IPS DF 6.9 (cell line): ENCODE data around the gene MCC.

Source experiments
- DNase-seq: peaks from one replicate; pipeline ENCODE4 v3.0.0-alpha.2; 2013; ENCODE audit warnings: low read depth, low spot score
- H3K27ac ChIP-seq: one replicate; pipeline ENCODE4 v1.5.1; 2013; ENCODE audit warnings: low read length, control low read depth
- H3K27me3 ChIP-seq: 2 replicates; pipeline ENCODE4 v1.6.1; 2013; ENCODE audit warnings: mild to moderate bottlenecking, low read length; ENCODE audit not compliant: control insufficient read depth, insufficient read depth
- H3K36me3 ChIP-seq: 2 replicates; pipeline ENCODE4 v1.6.1; 2013; ENCODE audit warnings: low read length; ENCODE audit not compliant: control insufficient read depth, insufficient read depth
- H3K4me1 ChIP-seq: 2 replicates; pipeline ENCODE4 v1.6.1; 2013; ENCODE audit warnings: low read length; ENCODE audit not compliant: control insufficient read depth, insufficient read depth
- H3K4me3 ChIP-seq: 2 replicates; pipeline ENCODE4 v1.5.1; 2013; ENCODE audit warnings: mild to moderate bottlenecking, low read length
- H3K9me3 ChIP-seq: 2 replicates; pipeline ENCODE4 v1.6.1; 2013; ENCODE audit warnings: low read length, inconsistent platforms; ENCODE audit not compliant: control insufficient read depth, insufficient read depth
- WGBS: extraction: QIAGEN DNeasy Blood & Tissue Kit; methylation state at CpG from one replicate; pipeline ENCODE4 v1.1.7; 2013; ENCODE audit warnings: mixed read lengths, missing lambda C conversion rate; ENCODE audit not compliant: insufficient read length, insufficient coverage; 5-methylcytosine and 5-hydroxymethylcytosine counted together

MCC gene

DNA sequence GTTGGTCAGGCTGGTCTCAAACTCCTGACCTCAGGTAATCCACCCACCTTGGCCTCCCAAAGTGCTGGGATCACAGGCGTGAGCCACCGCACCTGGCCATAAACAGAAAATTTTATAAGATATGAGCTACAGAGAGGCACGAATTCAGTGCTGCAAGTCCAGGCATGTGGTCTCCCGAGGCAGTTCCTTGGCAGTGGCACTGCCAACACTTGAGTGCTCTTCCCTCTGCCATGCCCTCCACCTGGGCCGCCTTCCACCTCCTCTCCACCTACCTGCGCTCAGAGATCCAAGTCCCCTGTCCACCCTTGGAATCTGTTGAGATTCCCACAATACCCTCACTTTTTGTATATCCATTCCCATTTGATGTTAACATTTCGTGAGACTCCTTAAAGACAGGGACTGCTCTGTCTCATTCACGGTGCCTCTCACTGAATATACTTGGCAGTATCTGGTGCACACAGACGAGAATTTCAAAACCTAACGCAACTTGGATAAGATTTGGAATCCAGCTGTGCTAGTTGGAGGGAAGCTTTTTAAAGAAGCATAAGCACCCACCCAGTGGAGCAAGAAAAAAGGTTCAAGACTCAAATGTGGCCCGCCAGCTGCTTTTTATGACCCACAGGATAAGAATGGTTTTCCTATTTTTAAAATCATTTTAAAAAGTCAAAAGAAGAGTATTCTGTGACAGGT lies 443.3 kb downstream of the MCC start:
- Histone ChIP-seq H3K9me3 (no peaks in the 10 kb centered on the region), H3K4me1 (no peaks in the 10 kb centered on the region), H3K27me3 (no peaks in the 10 kb centered on the region), H3K27ac (no peak overlapping the region), H3K4me3 (no peak overlapping the region), H3K36me3 (no peaks in the 10 kb centered on the region; the same call in 1 of the 2 replicates)
- DNase-seq: no peak
- no CpG with 5 or more reads among the region's 11 CpGs for whole genome bisulfite sequencing

DNA sequence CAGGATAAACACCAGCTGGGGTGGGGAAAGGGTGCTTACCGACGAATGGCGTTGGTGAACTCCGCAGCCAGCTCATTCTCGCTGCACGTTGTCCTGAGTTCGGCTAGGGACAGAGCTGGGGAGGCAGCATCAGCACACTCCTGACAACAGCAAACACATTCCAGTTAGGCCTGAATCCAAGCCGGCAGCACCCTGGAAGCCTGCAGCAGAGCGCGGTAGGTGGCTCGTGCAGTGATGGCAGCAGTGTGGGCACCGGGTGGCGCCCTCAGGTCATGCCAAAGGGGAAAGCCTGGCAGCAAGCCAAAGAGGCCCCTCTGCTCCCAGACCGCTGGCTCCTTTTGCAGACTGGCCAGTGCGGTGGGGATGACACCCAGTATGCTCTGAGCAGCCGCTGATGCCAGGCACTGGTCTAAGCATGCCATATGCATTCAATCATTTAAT lies 444.7 kb downstream of the MCC start:
- H3K4me3 ChIP-seq: no peak overlapping the region
- no peaks in the 10 kb centered on the region for H3K27me3 ChIP-seq
- no peaks in the 10 kb centered on the region for H3K4me1 ChIP-seq
- no CpG with 5 or more reads among the region's 16 CpGs for WGBS
- no peak overlapping the region for H3K27ac ChIP-seq
- H3K9me3 ChIP-seq: no peaks in the 10 kb centered on the region
- DNase-seq: no peak
- H3K36me3 ChIP-seq: no peaks in the 10 kb centered on the region

DNA sequence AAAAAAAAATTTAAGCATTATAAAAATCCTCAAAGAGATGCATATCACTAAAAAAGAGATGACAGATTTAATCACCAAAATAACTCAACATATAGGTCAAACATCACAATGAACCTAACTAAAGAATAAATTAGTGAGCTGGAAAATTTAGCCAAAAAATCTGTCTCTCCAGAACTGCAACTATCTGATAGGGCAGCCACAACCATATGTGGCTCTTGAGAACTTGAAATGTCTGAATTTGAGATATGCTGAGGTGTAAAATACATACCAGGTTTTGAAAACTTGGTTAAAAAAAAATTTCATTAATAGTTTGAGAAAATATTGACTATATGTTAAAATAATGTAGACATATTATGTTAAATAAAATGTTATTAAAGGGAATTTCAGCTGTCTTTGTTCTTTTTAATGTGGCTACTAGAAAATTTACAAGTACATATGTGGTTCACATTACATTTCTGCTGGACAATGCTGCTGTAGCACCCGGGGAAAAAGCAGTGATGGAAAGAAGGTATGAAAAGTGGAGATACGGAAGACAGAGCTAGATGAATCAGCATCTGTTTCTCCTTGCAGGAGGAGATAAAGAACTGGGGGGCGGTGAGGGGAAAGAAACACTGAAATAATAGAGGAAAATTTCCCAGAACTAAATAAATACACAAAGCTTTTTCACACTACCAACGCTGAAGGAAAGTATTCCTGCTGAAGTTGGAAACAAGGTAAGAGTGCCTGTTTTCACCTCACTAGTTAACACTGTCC lies 445.6 kb downstream of the MCC start:
- no CpG with 5 or more reads among the region's 4 CpGs for WGBS
- no peaks in the 10 kb centered on the region for H3K4me1 ChIP-seq
- no peaks in the 10 kb centered on the region for H3K9me3 ChIP-seq
- no peak overlapping the region for H3K27ac ChIP-seq
- H3K27me3 ChIP-seq: no peaks in the 10 kb centered on the region
- no peaks in the 10 kb centered on the region for H3K36me3 ChIP-seq
- DNase-seq: no peak
- H3K4me3 ChIP-seq: no peak overlapping the region

DNA sequence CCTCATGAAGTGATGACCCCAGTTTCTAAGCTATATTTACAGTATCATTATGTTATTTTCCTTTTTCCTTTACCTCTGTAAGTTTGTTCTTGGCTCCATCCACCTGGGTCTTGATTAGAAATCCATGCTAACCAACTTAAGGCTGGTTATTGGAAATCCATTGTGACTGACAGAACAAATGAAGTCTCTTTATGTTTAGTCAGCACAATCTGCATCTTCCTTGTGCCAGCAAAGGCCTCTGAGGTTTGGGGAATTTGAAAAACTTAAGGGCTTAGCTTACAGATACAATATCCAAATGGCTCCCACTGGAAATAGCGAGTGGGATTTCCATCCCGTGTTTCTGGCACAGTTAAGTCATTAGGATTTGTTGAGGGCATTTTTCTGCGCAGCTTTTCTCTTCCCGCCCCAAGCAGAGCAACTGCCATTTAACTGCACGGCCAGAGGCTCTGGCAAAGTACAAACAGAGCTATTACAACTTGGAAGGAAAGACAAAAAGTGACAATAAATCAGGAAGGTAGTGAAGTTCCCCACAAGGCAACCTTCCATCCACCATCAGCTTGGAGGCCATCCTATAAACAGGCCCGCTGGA lies 447.5 kb downstream of the MCC start:
- H3K4me1 ChIP-seq: no peaks in the 10 kb centered on the region
- no peaks in the 10 kb centered on the region for H3K36me3 ChIP-seq
- no peaks in the 10 kb centered on the region for H3K9me3 ChIP-seq
- H3K27ac ChIP-seq: no peak overlapping the region
- H3K27me3 ChIP-seq: no peaks in the 10 kb centered on the region
- no peak overlapping the region for H3K4me3 ChIP-seq
- DNase-seq: no peak
- no CpG with 5 or more reads among the region's 6 CpGs for WGBS

DNA sequence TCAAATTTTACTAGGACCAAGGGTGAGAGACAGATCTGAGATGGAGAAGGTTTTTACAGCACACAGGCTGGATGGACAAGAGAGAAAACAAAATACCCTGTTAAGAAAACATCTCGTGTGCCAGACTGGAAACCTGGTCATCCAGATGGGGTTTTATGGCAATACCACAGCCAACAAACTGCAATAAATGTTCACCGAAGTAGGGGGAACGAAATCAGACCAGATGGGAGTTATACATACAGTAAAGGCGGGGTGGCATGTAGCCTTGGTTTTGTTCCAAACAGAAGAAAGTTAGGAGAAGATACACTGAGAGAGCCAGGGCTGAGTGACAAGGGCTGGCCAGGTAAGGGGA lies 448.3 kb downstream of the MCC start:
- no peak for DNase-seq
- Histone ChIP-seq H3K27ac (no peak overlapping the region), H3K4me1 (no peaks in the 10 kb centered on the region), H3K4me3 (no peak overlapping the region), H3K9me3 (no peaks in the 10 kb centered on the region), H3K27me3 (no peaks in the 10 kb centered on the region), H3K36me3 (no peaks in the 10 kb centered on the region)
- no CpG with 5 or more reads among the region's 4 CpGs for WGBS

DNA sequence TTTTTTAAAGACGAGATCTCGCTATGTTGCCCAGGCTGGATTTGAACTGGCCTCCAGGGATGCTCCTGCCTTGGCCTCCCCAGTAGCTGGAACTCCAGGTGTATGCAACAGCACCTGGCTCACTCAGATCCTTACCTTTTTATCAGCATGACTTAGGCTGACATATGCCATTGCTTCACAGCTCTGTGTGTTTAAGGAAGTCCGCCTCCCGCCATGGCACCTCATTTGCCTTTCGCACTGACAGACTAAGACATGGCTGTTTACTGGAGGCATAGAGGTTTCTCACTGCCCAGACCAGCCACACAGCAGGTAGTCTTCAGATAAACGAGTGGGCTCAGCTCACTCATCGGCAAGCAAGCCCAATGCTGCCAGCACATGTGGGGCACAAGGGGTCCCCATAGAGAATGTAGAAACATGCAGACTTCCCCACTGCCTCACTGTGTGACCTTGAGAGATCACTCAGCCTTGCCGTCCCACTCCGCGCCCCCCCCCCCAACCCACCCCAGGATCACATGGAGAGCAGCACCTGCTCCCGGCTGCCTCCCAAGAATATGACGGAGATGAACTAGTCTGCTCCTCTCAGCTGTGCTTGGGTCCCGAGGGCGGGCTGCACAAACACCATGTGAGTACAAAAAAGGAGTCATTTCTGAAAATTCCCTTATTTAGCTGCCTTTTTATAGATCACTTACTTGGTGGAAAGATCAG lies 448.9 kb downstream of the MCC start:
- WGBS: no CpG with 5 or more reads among the region's 14 CpGs
- no peaks in the 10 kb centered on the region for H3K9me3 ChIP-seq

DNA sequence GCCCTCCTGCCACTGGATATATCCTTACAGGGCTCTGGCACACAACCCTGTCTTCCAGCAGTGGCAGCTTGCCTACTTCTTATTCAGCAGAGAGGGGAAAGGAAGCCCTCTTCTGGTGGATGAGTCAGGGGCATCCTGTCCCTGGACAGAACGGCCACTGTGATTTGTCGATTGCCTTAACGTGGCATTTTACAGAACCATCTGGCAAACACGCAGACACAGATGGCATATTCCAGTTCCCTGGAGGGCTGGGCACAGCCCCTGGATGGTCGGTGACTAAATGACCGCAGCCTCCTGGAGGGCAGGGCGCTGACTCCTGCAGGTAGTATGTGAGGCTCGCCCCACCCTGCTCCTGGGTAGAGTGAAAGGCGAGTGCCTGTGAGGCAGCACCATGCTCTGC lies 449.5 kb downstream of the MCC start:
- H3K4me1 ChIP-seq: 0 out of 2 replicates have a peak, but pooled peaks cover 2% of the 10 kb centered on the region
- H3K4me3 ChIP-seq: no peak overlapping the region
- no peaks in the 10 kb centered on the region for H3K36me3 ChIP-seq
- no CpG with 5 or more reads among the region's 9 CpGs for WGBS
- no peaks in the 10 kb centered on the region for H3K9me3 ChIP-seq
- H3K27me3 ChIP-seq: no peaks in the 10 kb centered on the region
- no peak for DNase-seq
- H3K27ac ChIP-seq: no peak overlapping the region

More for the DNA sequence above, 448.9 kb downstream of the MCC start:
- Histone ChIP-seq H3K27ac (no peak overlapping the region), H3K27me3 (no peaks in the 10 kb centered on the region), H3K36me3 (no peaks in the 10 kb centered on the region), H3K4me1 (no peaks in the 10 kb centered on the region), H3K4me3 (no peak overlapping the region)
- no peak for DNase-seq

DNA sequence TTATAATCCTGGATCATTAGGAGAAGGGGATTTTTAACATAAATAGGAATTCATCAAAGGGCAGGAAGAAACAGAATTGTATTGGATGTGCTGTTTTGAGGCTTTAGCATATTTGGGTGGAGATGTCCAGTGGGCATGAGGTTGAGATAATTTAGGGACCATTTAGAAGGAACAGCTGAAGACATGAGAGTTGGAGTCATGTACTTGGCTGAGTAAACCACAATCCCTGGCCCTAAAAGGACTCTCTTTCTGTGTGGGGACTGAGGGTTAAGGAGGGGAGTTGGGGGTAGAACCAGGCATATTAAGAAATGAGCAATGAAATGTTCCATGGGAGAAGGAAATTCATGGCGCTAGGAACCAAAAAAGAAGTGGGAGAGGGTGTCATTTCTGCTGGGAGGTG lies 450.1 kb downstream of the MCC start:
- H3K27ac ChIP-seq: no peak overlapping the region
- no peak for DNase-seq
- H3K36me3 ChIP-seq: no peaks in the 10 kb centered on the region
- 0 out of 2 replicates have a peak, but pooled peaks cover 2% of the 10 kb centered on the region for H3K4me1 ChIP-seq
- no peaks in the 10 kb centered on the region for H3K9me3 ChIP-seq
- no peaks in the 10 kb centered on the region for H3K27me3 ChIP-seq
- H3K4me3 ChIP-seq: no peak overlapping the region
- no CpG with 5 or more reads among the region's 1 CpG for WGBS

DNA sequence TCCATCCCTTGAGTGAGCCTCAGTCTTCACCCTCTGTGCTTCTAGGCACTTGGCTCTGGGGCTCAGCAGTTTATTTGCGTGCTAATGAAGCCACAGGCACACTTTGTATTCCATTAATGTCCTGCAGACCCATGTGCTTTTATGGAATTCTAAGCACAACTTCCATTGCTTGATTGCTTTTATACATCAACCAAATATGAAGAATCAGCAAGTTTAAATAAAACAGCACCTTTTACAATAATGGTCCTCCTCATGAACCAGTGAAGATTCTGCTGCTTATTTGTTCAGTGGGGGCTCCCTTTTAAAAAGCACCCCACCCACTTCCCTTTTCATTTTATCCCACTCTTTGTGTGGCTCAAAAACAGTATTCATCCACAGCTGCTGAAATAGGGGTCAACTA lies 451.4 kb downstream of the MCC start:
- no peak for DNase-seq
- no CpG with 5 or more reads among the region's 1 CpG for WGBS
- Histone ChIP-seq H3K27me3 (no peaks in the 10 kb centered on the region), H3K27ac (no peak overlapping the region), H3K4me3 (no peak overlapping the region), H3K9me3 (no peaks in the 10 kb centered on the region), H3K4me1 (0 out of 2 replicates have a peak, but pooled peaks cover 2% of the 10 kb centered on the region), H3K36me3 (no peaks in the 10 kb centered on the region)

DNA sequence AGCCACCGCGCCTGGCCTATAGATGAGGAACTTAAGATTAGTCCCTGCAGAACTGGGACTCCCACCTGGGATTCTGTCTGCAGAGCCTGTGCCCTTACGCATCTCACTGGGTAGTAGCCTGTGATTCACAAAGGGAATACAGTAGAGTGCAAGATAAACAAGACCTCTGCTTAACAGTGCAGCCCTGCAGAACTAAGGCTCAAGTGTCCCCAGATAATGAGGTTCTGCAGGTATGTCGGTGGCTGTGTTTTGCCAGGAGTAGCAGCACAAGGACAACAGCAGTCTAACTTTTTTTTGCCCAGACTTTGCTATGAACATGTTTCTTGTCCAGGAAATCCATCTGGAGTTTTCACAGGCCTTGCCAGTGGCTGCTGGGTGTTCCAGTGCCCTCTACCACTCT lies 451.9 kb downstream of the MCC start:
- no CpG with 5 or more reads among the region's 4 CpGs for WGBS
- no peak for DNase-seq
- Histone ChIP-seq H3K27me3 (no peaks in the 10 kb centered on the region), H3K27ac (no peak overlapping the region), H3K9me3 (no peaks in the 10 kb centered on the region), H3K4me1 (peaks cover 5% of the 10 kb centered on the region), H3K4me3 (no peak overlapping the region), H3K36me3 (no peaks in the 10 kb centered on the region)
